ENCODE data around the gene ADGRG6. TPM values are rescaled to one million over a fixed set of nuclear protein-coding genes. Genes with fewer than 3 reads are reported as not detected.

ADGRG6 gene
- total and polyA plus RNA-seq, 10 of the 15 experiments (the other 5 are each of a cell fraction or from before 2014, with no cell fraction given), result 0.01 to 0.24 (median 0.13) TPM; not detected in 7

DNA sequence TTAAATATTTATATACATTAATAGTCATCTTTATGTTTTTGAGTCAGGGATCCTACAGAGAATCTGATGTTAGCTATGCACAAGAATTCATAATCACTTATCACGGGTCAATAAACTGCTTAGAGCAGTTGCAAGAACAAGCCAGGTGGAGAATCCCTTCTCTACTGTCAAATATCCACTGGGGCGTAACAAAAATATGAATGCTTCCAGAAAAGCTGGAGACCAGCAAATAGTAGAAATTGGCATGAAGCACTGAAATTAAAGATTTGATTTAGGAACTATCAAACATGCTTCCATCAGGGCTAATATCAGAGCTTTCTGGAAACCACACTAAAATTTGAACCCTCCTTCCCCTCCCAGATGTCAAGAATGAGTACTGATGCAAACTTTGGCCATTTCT, 37.3 kb downstream of the ADGRG6 start:
- BruUV-seq (replicated peaks), result no TSS peak
- Histone ChIP-seq H3K36me3 (ENCODE audit: control insufficient read depth in 2 of 2, insufficient read depth in 2 of 2, low read length in 1 of 2) (no peaks in the 10 kb centered on the region), H3K9ac (ENCODE audit: control insufficient read depth, insufficient read depth, low read length) (no peak overlapping the region), H2AFZ (ENCODE audit: control insufficient read depth, low read depth, low read length) (no peak overlapping the region), H3K4me3 (no peak overlapping the region), H3K27me3 (replicated peaks in 1 of 2; ENCODE audit: control insufficient read depth in 2 of 2, insufficient read depth in 2 of 2, low read length in 1 of 2) (no peaks in the 10 kb centered on the region), H3K4me2 (ENCODE audit: control insufficient read depth, insufficient read depth) (no peak overlapping the region), H3K27ac (ENCODE audit: control insufficient read depth, insufficient read depth) (no peak overlapping the region), H3K9me3 (replicated peaks; ENCODE audit: control insufficient read depth, insufficient read depth, low read length) (no peaks in the 10 kb centered on the region), H3K4me1 (ENCODE audit: control insufficient read depth, insufficient read depth, low read length) (no peaks in the 10 kb centered on the region), H4K20me1 (ENCODE audit: control insufficient read depth, insufficient read depth) (no peaks in the 10 kb centered on the region), H3K79me2 (ENCODE audit: control insufficient read depth, insufficient read depth, low read length) (no peaks in the 10 kb centered on the region)
- intact Hi-C loops (cut with micrococcal nuclease; ENCODE audit: unreplicated experiment) (no loop called here), in situ Hi-C loops (cut with MboI) (no loop called here)
- no peak for DNase-seq (ENCODE audit: low read depth, low spot score)
- no peak for TF ChIP-seq LARP7 (IDR thresholded peaks at IDR 0.05)
- TF ChIP-seq HDAC6 (IDR thresholded peaks at IDR 0.05; ENCODE audit: unreplicated experiment), result no peak
- TF ChIP-seq CREB1 (IDR thresholded peaks at IDR 0.05; ENCODE audit: low read depth), result no peak
- no peak for TF ChIP-seq CEBPB (IDR thresholded peaks at IDR 0.05; ENCODE audit: borderline replicate concordance in 1 of 2, low read depth in 2 of 2, low read length in 2 of 2)
- TF ChIP-seq HDGF (IDR thresholded peaks at IDR 0.05), result no peak
- no peak for TF ChIP-seq GABPA (IDR thresholded peaks at IDR 0.05; ENCODE audit: low read depth)
- TF ChIP-seq NR2C1 (IDR thresholded peaks at IDR 0.05), result no peak
- TF ChIP-seq, protein P1, sequence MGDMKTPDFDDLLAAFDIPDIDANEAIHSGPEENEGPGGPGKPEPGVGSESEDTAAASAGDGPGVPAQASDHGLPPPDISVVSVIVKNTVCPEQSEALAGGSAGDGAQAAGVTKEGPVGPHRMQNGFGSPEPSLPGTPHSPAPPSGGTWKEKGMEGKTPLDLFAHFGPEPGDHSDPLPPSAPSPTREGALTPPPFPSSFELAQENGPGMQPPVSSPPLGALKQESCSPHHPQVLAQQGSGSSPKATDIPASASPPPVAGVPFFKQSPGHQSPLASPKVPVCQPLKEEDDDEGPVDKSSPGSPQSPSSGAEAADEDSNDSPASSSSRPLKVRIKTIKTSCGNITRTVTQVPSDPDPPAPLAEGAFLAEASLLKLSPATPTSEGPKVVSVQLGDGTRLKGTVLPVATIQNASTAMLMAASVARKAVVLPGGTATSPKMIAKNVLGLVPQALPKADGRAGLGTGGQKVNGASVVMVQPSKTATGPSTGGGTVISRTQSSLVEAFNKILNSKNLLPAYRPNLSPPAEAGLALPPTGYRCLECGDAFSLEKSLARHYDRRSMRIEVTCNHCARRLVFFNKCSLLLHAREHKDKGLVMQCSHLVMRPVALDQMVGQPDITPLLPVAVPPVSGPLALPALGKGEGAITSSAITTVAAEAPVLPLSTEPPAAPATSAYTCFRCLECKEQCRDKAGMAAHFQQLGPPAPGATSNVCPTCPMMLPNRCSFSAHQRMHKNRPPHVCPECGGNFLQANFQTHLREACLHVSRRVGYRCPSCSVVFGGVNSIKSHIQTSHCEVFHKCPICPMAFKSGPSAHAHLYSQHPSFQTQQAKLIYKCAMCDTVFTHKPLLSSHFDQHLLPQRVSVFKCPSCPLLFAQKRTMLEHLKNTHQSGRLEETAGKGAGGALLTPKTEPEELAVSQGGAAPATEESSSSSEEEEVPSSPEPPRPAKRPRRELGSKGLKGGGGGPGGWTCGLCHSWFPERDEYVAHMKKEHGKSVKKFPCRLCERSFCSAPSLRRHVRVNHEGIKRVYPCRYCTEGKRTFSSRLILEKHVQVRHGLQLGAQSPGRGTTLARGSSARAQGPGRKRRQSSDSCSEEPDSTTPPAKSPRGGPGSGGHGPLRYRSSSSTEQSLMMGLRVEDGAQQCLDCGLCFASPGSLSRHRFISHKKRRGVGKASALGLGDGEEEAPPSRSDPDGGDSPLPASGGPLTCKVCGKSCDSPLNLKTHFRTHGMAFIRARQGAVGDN (IDR thresholded peaks at IDR 0.05), result no peak
- TF ChIP-seq SPI1 (IDR thresholded peaks at IDR 0.05; ENCODE audit: borderline replicate concordance, insufficient read depth, low read depth, low read length), result no peak
- no peak for FAIRE-seq
- ChIA-PET SMC1A (ENCODE audit: uncharacterized antibody, unreplicated experiment) (interaction anchor here (1.4 kb wide), 1 partner anchor 12 kb away, joined by 3 read pairs; no protein-coding TSS in a partner anchor), POLR2A (no interaction called here), CTCF (no interaction called here), RAD21 (ENCODE audit: unreplicated experiment) (no interaction called here)
- ATAC-seq, result no peak
- 50% methylated on average over 2 of the region's 2 CpGs for WGBS (ENCODE audit: insufficient coverage, insufficient replicate concordance, low lambda C conversion rate, missing lambda C conversion rate)
